Neural crest cell (in vitro differentiated cells): Measurements from ENCODE around the gene CERCAM. TPM values are rescaled to one million over a fixed set of nuclear protein-coding genes. Genes with fewer than 3 reads are reported as not detected.
"Not testable (repeated sequence)": the region's sequence is repeated elsewhere in the genome, so short reads cannot be mapped to it uniquely, and the experiment has no call there.

Experiments
- DNase-seq: peaks from one replicate; pipeline ENCODE4 v3.0.0; 2021; ENCODE audit warnings: low read depth, mixed read lengths, low spot score
- H3K27ac Mint-ChIP-seq: one replicate; pipeline ENCODE4 v1.8.0; 2021; ENCODE audit warnings: mild to moderate bottlenecking, mixed read lengths; ENCODE audit not compliant: unreplicated experiment
- H3K27me3 Mint-ChIP-seq: 2 replicates; pipeline ENCODE4 v1.8.0; 2021; ENCODE audit warnings: low read depth, mild to moderate bottlenecking, mixed read lengths
- H3K36me3 Mint-ChIP-seq: 2 replicates; pipeline ENCODE4 v1.8.0; 2021; ENCODE audit warnings: low read depth, mild to moderate bottlenecking, mixed read lengths
- H3K4me1 Mint-ChIP-seq: 2 replicates; pipeline ENCODE4 v1.8.0; 2021; ENCODE audit warnings: mixed read lengths
- H3K4me3 Mint-ChIP-seq: one replicate; pipeline ENCODE4 v1.8.0; 2021; ENCODE audit warnings: mild to moderate bottlenecking, mixed read lengths
- H3K9me3 Mint-ChIP-seq: 2 replicates; pipeline ENCODE4 v1.8.0; 2021; ENCODE audit warnings: mixed read lengths
- total RNA-seq: library from RNA; stranded (reverse); gene quantifications from 2 replicates; pipeline ENCODE4 v1.2.1, GENCODE V29; 2021
- TF ChIP-seq, protein P1 (sequence below): fragments of 200-600 bp; sonication (generic); conservative IDR thresholded peaks from 2 replicates; pipeline ENCODE4 v1.5.0; 2021; ENCODE audit warnings: antibody characterized with exemption, mild to moderate bottlenecking

The CERCAM gene
- total RNA-seq, 1 donor from 2014 or later = 56.4 TPM

DNA sequence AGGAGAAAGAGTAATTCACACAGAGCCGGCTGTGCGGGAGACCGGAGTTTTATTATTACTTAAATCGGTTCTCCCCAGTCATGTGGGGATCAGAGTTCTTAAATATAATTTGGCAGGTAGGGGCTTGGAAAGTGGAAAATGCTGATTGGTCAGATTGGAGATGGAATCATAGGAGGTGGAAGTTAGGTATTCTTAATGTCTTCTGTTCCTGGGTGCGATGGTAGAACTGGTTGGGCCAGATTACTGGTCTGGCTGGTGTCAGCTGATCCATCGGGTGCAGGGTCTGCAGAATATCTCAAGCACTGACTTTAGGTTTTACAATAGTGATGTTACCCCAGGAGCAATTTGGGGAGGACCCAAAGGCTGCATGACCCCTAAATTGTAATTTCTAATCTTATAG is 4.6 kb upstream of the CERCAM start:
- Mint-ChIP-seq H3K27me3 (peaks cover 7% of the 10 kb centered on the region), H3K9me3 (no peaks in the 10 kb centered on the region), H3K36me3 (no peaks in the 10 kb centered on the region), H3K4me1 (peaks cover 50% of the 10 kb centered on the region), H3K27ac (peak overlapping the region; percentile 99), H3K4me3 (peak overlapping the region; percentile 71)
- no peak for DNase-seq
- TF ChIP-seq, protein P1, sequence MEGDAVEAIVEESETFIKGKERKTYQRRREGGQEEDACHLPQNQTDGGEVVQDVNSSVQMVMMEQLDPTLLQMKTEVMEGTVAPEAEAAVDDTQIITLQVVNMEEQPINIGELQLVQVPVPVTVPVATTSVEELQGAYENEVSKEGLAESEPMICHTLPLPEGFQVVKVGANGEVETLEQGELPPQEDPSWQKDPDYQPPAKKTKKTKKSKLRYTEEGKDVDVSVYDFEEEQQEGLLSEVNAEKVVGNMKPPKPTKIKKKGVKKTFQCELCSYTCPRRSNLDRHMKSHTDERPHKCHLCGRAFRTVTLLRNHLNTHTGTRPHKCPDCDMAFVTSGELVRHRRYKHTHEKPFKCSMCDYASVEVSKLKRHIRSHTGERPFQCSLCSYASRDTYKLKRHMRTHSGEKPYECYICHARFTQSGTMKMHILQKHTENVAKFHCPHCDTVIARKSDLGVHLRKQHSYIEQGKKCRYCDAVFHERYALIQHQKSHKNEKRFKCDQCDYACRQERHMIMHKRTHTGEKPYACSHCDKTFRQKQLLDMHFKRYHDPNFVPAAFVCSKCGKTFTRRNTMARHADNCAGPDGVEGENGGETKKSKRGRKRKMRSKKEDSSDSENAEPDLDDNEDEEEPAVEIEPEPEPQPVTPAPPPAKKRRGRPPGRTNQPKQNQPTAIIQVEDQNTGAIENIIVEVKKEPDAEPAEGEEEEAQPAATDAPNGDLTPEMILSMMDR = no peak

DNA sequence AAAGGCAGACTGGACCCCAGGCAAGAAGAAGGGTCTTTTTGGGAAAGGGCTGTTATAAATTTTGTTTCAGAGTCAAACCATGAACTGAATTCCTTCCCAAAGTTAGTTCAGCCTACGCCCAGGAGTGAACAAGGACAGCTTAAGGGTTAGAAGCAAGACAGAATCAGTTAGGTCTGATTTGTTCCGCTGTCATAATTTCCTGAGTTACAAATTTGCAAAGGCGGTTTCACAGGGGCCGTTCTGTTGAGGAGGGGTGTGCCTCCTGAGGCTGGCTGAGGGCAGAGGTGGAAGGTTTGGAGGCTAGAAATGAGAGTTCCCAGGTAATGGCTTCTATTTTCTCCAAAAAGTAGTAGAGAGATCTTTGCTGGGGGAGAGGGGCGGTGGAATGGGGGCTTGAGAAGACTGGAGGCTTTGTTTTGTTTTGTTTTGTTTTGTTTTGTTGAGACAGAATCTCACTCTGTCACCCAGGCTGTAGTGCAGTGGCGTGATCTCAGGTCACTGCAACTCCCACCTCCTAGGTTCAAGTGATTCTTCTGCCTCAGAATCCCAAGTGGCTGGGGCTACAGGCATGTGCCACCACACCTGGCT is 4.1 kb upstream of the CERCAM start:
- Mint-ChIP-seq H3K4me1 (peaks cover 45% of the 10 kb centered on the region), H3K9me3 (no peaks in the 10 kb centered on the region), H3K27ac (peak overlapping the region; percentile 99), H3K36me3 (no peaks in the 10 kb centered on the region), H3K4me3 (peak overlapping the region; percentile 71), H3K27me3 (peaks cover 7% of the 10 kb centered on the region)
- no peak for DNase-seq
- TF ChIP-seq, protein P1 = no peak

DNA sequence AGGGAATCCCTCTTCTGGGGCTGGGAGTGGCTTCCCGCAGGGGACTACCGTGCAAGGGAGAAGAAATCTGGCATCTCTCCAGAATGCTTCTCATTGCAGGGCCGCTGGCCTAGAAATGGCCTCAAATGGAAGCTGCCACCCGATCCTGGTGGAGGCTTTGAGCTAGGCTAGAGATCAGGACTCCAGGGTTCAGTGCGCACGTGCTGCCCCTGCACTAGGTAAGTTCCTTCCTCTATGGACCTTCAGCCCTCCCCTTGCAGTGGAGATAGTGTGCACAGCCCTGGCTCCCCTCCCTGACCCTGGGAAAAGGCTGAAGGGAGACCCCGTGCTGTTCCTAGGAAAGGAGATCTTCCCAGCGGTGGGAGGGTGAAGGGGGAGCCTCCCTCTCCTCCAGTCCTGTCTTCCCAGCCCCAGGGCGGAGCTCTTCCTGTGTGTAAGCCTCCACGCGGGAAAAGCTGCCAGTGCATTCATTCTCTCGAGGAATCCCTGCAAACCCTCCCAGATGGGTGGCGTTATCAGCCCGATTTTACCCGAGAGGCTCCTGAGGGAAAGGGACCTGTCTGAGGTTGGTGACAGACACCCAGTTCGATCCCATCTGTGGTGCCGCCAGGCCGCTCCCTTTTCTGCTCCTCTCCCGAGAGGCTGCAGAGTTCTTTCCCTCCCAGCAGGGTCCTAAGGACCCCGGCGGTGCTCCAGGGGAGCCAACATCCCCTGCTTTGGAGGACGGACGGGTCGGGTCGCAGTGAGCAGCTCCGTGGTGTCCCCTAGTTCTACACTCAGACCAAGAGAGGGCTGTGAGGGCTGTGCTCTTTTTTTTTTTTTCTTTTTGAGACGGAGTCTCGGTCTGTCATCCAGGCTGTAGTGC is 1.4 kb upstream of the CERCAM start:
- no peaks in the 10 kb centered on the region for H3K36me3 Mint-ChIP-seq
- DNase-seq = no peak
- no peak overlapping the region for H3K27ac Mint-ChIP-seq
- peaks cover 3% of the 10 kb centered on the region for H3K27me3 Mint-ChIP-seq
- no peaks in the 10 kb centered on the region for H3K9me3 Mint-ChIP-seq
- peaks cover 34% of the 10 kb centered on the region for H3K4me1 Mint-ChIP-seq
- TF ChIP-seq, protein P1 = no peak
- peak overlapping the region; percentile 77 for H3K4me3 Mint-ChIP-seq

DNA sequence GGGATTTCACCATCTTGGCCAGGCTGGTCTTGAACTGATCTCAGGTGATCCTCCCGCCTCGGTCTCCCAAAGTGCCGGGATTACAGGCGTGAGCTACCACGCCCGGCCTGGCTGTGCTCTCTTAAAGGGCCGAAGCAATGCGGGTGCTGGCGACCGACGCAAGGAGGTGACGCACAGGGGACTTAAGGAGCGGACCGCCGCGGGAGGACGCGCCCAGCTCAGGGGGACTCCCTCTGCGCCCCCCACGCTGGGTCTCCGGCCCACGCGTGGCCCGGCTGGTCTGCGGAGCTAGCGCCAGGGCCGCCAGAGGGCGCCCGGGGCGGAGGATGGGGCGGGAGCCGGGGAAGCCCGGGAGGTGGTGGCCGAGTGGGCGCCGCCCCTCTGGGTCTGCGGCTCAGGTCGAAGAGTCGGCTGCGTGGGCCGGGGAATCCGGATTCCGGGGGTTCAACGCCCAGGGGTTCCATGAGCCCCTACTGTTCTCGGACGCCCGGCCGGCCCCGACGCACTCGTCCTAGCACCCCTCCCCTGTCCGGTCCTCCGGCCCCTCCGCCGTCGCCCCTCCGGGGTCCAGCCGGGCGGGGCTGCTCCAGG is 502 bp upstream of the CERCAM start:
- Mint-ChIP-seq H3K9me3 (no peaks in the 10 kb centered on the region), H3K27me3 (peaks cover 3% of the 10 kb centered on the region), H3K4me1 (peaks cover 27% of the 10 kb centered on the region), H3K36me3 (no peaks in the 10 kb centered on the region), H3K4me3 (peak overlapping the region; percentile 77), H3K27ac (no peak overlapping the region)
- TF ChIP-seq, protein P1 = peak; percentile 80
- DNase-seq = peak; percentile 76

DNA sequence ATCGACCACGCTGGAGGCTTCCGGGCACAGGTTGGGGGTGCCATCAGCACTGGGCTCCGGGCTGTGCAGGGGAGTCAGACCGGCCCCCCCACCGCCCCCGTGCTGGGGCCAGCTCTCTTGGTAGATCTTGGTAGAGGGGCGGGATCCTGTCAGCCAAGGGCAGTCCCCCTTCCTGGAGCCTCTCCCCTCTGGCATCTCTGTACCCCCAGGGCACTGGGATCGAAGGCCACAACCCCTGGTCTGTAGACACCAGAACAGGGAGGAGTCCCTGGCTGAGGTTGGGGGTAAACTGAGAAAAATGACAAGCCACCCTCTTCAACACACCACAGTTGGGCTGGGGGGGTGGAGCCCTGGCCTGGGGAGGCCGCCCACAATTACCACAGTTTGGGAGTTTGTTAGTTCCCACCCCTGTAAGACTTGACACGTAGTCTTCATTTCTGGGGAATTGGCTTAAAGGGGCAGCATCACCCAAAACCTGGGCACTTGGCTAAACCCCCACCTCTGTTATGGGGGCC is 882 bp downstream of the CERCAM start:
- peak overlapping the region; percentile 83 for H3K4me3 Mint-ChIP-seq
- peaks cover 13% of the 10 kb centered on the region for H3K4me1 Mint-ChIP-seq
- H3K9me3 Mint-ChIP-seq = no peaks in the 10 kb centered on the region
- H3K36me3 Mint-ChIP-seq = no peaks in the 10 kb centered on the region
- no peaks in the 10 kb centered on the region for H3K27me3 Mint-ChIP-seq
- no peak for DNase-seq
- TF ChIP-seq, protein P1 = no peak
- H3K27ac Mint-ChIP-seq = no peak overlapping the region

DNA sequence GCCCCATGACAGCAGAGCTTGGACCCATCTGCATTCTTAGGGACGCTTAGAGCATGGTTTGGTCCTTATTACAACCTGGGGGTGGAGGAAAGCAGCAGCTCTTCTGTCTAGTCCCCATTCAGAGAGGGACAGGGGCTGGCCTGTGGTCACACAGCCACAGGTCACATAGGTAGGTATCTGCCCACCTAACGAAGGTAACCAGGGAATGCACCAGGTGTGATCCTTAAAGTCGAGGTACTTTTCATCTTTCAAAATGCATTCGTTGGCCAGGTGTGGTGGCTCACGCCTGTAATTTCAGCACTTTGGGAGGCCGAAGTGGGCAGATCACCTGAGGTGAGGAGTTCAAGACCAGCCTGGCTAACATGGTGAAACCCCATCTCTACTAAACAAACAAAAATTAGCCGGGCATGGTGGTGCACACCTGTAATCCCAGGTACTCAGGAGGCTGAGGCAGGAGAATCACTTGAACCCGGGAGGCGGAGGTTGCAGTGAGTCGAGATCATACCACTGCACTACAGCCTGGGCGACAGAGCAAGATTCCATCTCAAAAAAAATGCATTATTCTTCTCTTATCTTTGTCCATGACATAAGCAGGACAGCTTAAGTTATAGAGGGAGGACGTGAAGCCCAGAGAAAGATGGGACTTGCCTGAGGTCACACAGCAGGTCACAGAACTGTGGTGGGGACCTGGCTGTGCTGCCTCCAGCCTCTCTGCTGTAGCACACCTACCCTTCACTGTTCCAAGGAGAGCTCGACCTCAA is 1.5 kb downstream of the CERCAM start:
- peak overlapping the region; percentile 51 for H3K4me3 Mint-ChIP-seq
- not testable (repeated sequence) for H3K9me3 Mint-ChIP-seq, H3K27ac Mint-ChIP-seq, H3K36me3 Mint-ChIP-seq, H3K4me1 Mint-ChIP-seq, DNase-seq, H3K27me3 Mint-ChIP-seq
